ENCODE results near the gene MTIF2.
"Not testable (repeated sequence)": the region's sequence is repeated elsewhere in the genome, so short reads cannot be mapped to it uniquely, and the experiment has no call there.

Gene MTIF2

DNA sequence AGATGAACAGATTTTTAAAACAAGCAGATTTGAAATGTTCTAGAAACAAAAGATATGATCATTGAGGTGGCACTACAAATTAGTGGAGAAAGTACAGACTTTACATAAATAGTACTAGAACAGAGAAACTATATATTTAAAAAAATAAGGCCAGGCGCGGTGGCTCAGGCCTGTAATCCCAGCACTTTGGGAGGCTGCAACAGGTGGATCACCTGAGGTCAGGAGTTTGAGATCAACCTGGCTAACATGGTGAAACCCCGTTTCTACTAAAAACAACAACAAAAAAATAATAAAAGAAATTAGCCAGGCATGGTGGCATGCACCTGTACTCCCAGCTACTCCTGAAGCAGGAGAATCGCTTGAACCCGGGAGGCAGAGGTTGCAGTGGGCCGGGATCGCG is 82.2 kb downstream of the MTIF2 start:
- not testable (repeated sequence) for DNase-seq

Measured in activated CD4-positive, alpha-beta T cell treated with anti-CD3 and anti-CD28 coated beads for 1 hour (primary cell).